ENCODE measurements around the gene AKR1D1. TPM values are rescaled to one million over a fixed set of nuclear protein-coding genes. Genes with fewer than 3 reads are reported as not detected.

Gene AKR1D1
- total and polyA plus RNA-seq, 7 donors: not detected

GRCh38 chr7:138116892-138117291 lies 40.6 kb downstream of the AKR1D1 start:
- TF ChIP-seq EP300 (IDR thresholded peaks at IDR 0.05): no peak
- TF ChIP-seq POLR2A (IDR thresholded peaks at IDR 0.05): no peak
- TF ChIP-seq POLR2AphosphoS5 (IDR thresholded peaks at IDR 0.05): no peak
- TF ChIP-seq CTCF (IDR thresholded peaks at IDR 0.05): no peak
- no peak for DNase-seq
- H3K4me1 ChIP-seq: no peaks in the 10 kb centered on the region
- intact Hi-C loops (cut with DNase I): no loop called here
- no peaks in the 10 kb centered on the region for H3K9me3 ChIP-seq
- no peak overlapping the region for H3K4me3 ChIP-seq
- no peaks in the 10 kb centered on the region for H3K36me3 ChIP-seq
- no peak overlapping the region for H3K27ac ChIP-seq
- no peaks in the 10 kb centered on the region for H3K27me3 ChIP-seq
- 62 to 71% methylated on average over 2 of the region's 2 CpGs for WGBS, 2 donors

GRCh38 chr7:138120140-138120827 lies 44.0 kb downstream of the AKR1D1 start:
- Histone ChIP-seq H3K9me3 (no peaks in the 10 kb centered on the region), H3K27ac (no peak overlapping the region), H3K36me3 (no peaks in the 10 kb centered on the region), H3K4me3 (no peak overlapping the region), H3K27me3 (no peaks in the 10 kb centered on the region), H3K4me1 (no peaks in the 10 kb centered on the region)
- TF ChIP-seq POLR2AphosphoS5 (IDR thresholded peaks at IDR 0.05) (no peak), CTCF (IDR thresholded peaks at IDR 0.05) (no peak), EP300 (IDR thresholded peaks at IDR 0.05) (no peak), POLR2A (IDR thresholded peaks at IDR 0.05) (no peak)
- DNase-seq: no peak
- intact Hi-C loops (cut with DNase I): no loop called here
- 88 to 90% methylated on average over 10 of the region's 10 CpGs for WGBS, 2 donors

- Histone ChIP-seq H3K27ac (no peak overlapping the region), H3K36me3 (no peaks in the 10 kb centered on the region), H3K4me3 (no peak overlapping the region), H3K9me3 (no peaks in the 10 kb centered on the region), H3K27me3 (no peaks in the 10 kb centered on the region), H3K4me1 (no peaks in the 10 kb centered on the region)
- 96 to 97% methylated on average over 23 of the region's 23 CpGs for WGBS, 2 donors
- no peak for DNase-seq
- TF ChIP-seq EP300 (IDR thresholded peaks at IDR 0.05) (no peak), CTCF (IDR thresholded peaks at IDR 0.05) (no peak), POLR2AphosphoS5 (IDR thresholded peaks at IDR 0.05) (no peak), POLR2A (IDR thresholded peaks at IDR 0.05) (no peak)
- intact Hi-C loops (cut with DNase I): no loop called here
Observed at GRCh38 chr7:138122162-138122561, 45.9 kb downstream of the AKR1D1 start.

- Histone ChIP-seq H3K36me3 (no peaks in the 10 kb centered on the region), H3K4me1 (no peaks in the 10 kb centered on the region), H3K27me3 (no peaks in the 10 kb centered on the region), H3K4me3 (no peak overlapping the region), H3K27ac (no peak overlapping the region), H3K9me3 (no peaks in the 10 kb centered on the region)
- intact Hi-C loops (cut with DNase I): no loop called here
- DNase-seq: no peak
- 82 to 84% methylated on average over 2 of the region's 2 CpGs for WGBS, 2 donors
- no peak for TF ChIP-seq CTCF (IDR thresholded peaks at IDR 0.05)
- no peak for TF ChIP-seq EP300 (IDR thresholded peaks at IDR 0.05)
- TF ChIP-seq POLR2AphosphoS5 (IDR thresholded peaks at IDR 0.05): no peak
- no peak for TF ChIP-seq POLR2A (IDR thresholded peaks at IDR 0.05)
Observed at GRCh38 chr7:138125119-138125518, 48.9 kb downstream of the AKR1D1 start.

- Histone ChIP-seq H3K4me1 (no peaks in the 10 kb centered on the region), H3K4me3 (no peak overlapping the region), H3K36me3 (no peaks in the 10 kb centered on the region), H3K9me3 (no peaks in the 10 kb centered on the region), H3K27ac (no peak overlapping the region), H3K27me3 (no peaks in the 10 kb centered on the region)
- intact Hi-C loops (cut with DNase I): no loop called here
- no peak for TF ChIP-seq POLR2AphosphoS5 (IDR thresholded peaks at IDR 0.05)
- WGBS, 2 donors: 48% methylated on average over 2 of the region's 2 CpGs
- no peak for DNase-seq
Observed at GRCh38 chr7:138125598-138126111, 49.4 kb downstream of the AKR1D1 start.
